HG02642 (cell line): ENCODE results near the gene GPR85.
"Not testable (repeated sequence)": the region's sequence is repeated elsewhere in the genome, so short reads cannot be mapped to it uniquely, and the experiment has no call there.

Experiments used
- ATAC-seq: cut with Tn5 transposase; IDR thresholded peaks from one replicate; pipeline ENCODE4 v1.9.1; 2021; ENCODE audit warnings: mild to moderate bottlenecking; ENCODE audit not compliant: unreplicated experiment, poor library complexity

The GPR85 gene

DNA sequence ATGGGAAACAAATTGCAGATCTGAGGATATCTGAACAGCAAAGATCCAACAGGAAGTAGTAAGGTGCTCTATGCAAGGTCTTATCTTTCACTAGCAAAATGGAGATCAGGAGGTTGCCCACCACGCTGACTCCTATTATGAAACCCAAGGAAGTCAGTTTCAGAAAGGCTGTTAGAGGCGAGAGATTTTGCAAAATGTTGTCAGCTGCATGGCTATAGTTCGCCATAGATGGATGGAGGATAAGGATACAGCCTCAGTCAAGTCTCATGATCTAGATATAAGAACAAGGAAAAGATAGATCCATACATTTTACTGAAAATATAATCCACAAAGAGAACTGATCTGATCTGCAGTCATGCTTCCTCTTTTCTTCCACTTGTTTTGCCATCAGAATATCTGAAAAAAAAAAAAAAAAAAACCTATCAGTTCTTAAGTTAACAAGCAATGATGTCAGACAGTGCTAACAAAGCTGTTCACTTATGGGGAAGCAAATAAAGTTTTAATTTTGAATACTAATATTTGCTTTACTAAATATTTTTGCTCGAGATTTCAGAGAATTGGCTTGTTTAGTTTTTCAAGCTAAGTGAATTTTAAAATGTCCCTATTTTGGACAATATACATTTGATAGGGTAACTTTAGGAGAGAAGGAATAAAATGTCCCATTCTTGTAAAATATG is 2.0 kb downstream of the GPR85 start:
- no peak for ATAC-seq

DNA sequence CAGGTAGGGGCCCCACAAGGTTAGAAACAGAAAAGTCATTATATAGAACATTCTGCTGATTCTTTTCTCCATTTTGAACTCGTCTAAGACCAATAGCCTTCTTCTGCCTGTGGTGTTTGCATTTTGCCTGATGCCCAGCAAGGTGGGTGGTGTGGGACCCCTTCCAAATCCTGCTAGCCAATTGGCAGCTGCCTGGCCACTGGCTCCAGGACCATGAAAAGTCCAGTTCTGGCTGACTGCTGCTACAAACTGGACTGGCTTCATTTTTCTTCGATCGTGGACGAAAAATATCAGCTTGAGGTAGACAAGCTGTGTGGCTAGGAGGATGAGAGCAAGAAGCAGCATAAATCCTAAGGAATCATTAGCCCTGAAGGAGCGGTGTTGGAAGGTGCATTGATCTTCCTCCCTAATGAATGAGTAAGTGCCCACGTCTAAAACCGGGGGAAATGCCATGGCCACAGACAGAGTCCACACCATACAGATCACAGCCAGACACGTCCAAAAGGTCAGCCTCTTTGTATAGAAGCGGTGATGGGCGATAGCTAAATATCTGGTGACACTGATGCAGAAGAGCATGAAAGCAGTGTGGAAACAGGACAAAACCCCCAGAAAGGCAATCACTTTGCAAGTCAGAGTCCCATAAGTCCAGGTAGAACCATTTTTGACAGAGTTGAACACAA is 2.7 kb downstream of the GPR85 start:
- ATAC-seq = no peak

DNA sequence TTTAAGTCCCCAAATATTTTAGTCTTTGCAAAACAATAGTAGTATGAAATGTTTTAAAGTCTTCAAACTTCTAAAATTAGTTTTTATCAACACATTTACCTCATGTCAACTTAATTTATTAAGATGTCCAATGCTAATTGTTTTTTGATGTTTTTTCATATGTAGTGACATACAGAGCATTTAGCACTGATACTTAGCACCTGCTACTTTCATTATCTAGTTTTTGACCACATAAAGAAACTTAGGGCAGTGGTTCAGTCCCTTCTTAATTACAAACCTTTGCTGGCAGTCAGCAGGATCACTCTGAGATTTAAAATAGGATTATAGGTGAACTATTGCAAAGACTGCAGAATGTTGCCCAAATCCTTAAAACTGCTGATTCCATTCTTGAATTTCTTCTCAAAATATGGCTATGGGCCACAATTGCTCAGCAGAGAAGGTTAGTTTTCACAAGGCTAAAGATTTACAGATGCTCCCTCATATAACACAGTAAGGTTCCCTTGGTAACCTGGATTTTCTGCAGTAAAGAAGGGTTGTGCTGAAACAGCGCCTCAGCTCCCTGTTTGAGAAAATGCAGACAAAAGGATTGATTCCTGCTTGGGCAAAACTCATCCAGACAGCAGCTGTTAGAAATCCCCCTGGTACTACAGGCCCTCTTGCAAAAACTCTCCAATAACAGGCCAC is 3.4 kb downstream of the GPR85 start:
- ATAC-seq = peak; percentile 49

DNA sequence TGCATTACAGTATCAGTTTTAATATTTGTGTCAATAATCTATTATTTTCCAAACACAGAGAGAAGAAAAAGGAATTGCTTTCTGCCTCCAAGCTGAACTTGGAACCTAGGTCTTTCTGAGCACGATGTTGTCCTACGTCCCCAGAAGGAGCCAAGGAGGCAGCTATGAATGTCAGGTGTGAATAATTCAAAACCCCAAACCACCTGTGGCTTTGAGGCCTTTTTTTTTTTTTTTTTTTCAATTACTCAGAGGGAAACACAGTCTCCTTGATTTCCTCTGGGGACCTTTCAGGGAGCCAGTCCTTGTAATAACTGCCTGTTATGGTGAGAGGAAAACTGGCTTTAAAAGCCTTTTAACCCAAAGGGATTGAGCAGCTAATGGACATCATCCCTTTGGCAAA is 8.3 kb downstream of the GPR85 start:
- no peak for ATAC-seq

DNA sequence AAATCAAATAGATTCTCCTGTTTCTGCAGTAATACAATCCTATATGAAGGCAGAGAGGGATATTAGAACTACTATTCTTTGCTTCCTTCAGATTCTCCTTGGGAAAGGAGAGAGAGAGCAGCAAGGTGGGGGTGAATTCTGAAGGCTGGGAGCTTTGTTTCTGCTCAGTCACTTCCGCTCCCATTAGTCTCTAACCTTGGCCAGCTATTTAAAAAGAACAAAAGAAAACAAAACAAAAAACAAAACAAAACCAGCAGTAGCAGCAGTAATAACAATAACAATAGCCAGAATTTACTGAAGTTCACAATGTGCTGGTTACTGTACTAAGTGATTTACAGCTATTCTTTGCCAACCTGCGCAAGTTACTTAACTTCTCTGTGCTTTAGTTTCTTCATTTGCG is 9.9 kb downstream of the GPR85 start:
- ATAC-seq = no peak

DNA sequence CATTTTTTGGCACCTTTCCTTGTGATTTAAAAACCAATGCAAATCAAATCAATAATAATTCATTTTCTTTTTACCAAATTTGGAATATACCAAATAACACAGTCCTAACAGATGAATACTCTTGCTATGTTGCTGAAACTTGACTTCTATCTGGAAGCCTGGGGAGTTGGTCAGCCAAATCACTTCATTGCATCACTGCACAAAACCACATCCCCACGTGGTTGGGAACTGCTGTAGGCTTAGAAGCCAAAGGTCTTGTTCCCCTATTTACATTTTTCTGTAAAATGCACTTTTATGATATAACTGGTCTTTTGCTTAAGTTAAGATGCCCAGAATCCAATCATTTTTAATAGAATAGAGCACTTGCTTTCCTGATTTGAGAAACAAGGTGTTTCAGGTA is 15.2 kb downstream of the GPR85 start:
- no peak for ATAC-seq

DNA sequence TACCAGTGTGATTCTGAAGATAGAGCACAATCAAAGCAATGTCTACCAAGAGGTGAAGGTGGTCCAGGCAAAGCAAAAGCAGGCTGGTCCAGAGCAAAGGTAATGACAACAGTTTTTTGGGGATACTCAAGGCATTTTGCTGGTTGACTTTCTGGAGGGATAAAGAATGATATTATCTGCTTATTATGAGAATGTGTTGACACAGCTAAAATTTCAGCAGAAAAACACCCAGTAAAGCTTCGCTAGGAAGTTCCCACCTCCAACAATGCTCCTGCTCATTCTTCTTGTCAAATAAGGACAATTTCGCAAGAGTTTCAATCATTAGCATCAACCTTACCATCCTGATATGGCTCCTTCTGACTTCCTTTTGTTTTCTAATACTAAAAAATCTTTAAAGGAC is 24.1 kb downstream of the GPR85 start:
- no peak for ATAC-seq

DNA sequence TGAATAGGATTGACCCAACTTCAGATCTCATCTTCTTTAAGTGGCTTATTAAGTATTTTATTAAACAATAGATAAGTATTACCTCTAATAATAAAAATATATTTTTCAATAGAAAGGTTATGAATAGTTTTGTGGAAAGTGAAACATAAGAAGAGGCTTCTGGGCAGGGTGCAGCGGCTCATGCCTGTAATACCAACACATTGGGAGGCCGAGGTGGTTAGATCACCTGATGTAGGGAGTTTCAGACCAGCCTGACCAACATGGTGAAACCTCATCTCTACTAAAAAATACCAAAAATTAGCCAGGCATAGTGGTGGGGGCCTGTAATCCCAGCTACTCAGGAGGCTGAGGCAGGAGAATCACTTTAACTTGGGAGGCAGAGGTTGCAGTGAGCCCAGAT is 26.5 kb downstream of the GPR85 start:
- no peak for ATAC-seq

DNA sequence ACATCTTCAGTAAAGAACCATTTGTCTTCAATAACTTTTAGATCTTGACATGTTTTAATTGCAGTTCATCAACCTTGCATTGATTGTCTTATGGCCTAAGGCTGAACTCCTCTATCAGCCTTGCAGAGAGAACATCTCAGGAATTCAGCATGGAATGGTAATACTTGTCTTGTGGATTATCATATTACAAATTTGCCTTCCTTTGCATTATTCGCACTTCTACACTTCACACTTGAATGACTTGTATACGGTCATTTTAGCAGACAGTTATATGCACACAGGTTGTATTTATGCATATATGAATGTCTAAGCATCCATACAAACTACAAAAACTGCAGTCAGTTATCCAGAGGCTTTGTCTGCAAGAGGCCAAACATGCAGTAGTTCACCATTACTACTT is 31.7 kb downstream of the GPR85 start:
- ATAC-seq = no peak

DNA sequence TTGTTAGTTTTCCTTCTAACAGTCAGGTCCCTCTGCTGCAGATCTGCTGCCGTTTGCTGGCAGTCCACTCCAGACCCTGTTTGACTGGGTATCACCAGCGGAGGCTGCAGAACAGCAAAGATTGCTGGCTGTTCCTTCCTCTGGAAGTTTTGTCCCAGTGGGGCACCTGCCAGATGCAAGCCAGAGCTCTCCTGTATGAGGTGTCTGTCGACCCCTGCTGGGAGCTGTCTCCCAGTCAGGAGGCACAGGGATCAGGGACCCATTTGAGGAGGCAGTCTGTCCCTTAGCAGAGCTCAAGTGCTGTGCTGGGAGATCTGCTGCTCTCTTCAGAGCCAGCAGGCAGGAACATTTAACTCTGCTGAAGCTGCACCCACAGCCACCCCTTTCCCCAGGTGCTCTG is 32.4 kb downstream of the GPR85 start:
- not testable (repeated sequence) for ATAC-seq

DNA sequence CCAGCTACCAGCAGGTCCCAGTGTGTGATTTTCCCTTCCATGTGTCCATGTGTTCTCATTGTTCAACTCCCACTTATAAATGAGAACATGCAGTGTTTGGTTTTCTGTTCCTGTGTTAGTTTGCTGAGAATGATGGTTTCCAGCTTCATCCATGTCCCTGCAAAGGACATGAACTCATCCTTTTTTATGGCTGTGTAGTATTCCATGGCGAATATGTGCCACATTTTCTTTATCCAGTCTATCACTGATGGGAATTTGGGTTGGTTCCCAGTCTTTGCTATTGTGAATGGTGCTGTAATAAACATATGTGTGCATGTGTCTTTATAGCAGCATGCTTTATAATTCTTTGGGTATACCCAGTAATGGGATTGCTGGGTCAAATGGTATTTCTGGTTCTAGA is 37.4 kb downstream of the GPR85 start:
- ATAC-seq = not testable (repeated sequence)

DNA sequence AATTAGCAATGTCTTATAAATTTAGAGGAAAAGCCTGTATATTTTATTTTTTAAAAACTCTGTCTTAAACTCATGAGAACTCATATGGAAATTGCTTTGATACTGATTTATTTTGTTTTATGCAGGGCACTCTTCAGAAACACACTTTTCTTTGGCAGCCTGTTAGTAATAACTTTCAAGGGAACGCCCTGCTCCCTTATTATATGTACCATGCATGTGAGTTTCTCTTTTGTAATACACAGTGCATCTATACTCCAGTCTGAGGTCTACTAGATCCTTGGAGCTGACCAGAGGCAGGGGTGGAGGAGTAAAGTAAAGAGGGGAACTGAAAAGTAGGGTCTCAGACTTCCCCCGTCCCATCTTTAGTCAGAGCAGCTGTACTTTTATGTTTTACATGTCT is 40.2 kb downstream of the GPR85 start:
- no peak for ATAC-seq

DNA sequence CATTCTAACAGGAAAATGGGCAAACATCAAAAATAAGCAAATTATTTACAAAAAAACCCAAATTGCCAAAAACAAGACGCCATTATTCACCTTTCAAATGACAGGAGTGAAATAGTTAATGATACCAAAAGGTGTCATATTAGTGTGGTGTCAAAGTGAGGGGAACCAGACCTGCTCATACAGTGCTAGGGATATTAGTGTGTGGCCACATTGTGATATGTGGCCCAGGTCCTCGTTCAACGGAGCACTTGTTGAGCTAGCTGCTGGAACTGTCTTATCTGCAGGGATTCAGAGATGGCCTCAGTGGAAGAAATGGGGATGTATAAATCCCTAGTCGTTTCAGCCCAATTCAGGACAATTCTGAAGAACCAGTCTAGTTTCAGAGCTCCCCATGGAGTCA is 41.2 kb downstream of the GPR85 start:
- ATAC-seq = no peak

DNA sequence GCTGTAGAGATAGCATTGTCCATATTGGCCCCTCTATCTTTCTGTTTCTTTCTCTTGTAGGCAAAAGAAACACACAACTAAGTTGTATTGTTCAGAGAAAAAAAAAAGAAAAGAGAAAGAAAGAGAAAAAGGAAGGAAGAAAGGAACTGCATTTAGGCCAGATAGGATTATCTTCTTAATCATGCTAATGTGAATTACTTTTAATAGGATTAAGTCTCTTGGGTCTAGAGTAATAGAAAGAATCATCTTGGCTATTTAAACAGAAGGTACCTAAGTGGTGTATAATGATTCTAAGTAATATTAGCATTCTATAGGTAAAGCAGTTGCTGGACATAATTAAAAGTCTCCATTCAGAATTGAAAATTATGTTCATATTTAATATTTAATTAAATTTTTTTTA is 42.2 kb downstream of the GPR85 start:
- ATAC-seq = no peak

DNA sequence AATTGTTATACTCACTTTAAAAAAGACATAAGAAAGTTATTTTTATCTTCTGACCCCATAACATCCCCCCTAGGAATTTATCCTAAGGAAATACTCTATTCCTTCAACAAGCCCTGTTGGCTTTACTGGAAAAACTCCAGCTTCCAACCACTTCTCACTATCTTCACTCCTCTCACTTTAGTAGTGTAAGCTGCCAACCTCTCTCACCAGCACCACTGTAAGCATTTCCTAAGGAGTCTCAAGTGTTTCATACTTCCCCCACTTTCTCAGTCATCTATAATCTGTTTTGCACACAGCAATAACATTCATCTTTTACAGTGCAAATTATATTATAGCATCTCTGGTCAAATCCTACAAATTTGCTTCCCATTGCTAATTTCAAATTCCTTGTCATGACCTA is 45.8 kb downstream of the GPR85 start:
- ATAC-seq = no peak

DNA sequence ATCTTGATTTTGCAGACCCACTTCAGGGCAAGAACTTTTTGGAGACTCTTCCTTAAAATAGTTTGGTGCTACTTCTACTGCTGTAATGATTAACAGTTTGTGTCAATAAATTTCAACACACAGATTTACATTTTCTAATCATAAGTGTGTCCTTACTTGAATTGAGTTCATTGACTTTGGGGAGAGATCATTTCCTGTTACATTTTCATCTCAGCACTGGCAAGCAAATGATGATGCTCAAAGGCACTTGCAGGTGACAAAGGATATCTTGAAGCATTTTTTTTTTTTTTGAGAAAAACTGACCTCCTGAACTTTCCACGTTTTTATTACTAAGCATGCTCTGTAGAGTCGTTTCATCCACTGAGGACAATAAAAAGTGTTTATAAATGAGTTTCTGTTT is 52.7 kb downstream of the GPR85 start:
- no peak for ATAC-seq
